Fibroblast of skin of left biceps (primary cell): Measurements from ENCODE around the gene DNMT3L.
"Not testable (repeated sequence)": the region's sequence is repeated elsewhere in the genome, so short reads cannot be mapped to it uniquely, and the experiment has no call there.

Experiments
- DNase-seq, 2 experiments: peaks; one replicate each; pipeline ENCODE4 v3.0.0-alpha.2; 2013; ENCODE audit warnings: low read depth in 2 of 2

DNMT3L gene

GRCh38 chr21:44261675-44262295 lies at the start of gene DNMT3L:
Gene DNMT3L (minus strand): TSS chr21:44261897. CDS start chr21:44261259, 638 bp downstream.
- DNase-seq = no peak

DNA sequence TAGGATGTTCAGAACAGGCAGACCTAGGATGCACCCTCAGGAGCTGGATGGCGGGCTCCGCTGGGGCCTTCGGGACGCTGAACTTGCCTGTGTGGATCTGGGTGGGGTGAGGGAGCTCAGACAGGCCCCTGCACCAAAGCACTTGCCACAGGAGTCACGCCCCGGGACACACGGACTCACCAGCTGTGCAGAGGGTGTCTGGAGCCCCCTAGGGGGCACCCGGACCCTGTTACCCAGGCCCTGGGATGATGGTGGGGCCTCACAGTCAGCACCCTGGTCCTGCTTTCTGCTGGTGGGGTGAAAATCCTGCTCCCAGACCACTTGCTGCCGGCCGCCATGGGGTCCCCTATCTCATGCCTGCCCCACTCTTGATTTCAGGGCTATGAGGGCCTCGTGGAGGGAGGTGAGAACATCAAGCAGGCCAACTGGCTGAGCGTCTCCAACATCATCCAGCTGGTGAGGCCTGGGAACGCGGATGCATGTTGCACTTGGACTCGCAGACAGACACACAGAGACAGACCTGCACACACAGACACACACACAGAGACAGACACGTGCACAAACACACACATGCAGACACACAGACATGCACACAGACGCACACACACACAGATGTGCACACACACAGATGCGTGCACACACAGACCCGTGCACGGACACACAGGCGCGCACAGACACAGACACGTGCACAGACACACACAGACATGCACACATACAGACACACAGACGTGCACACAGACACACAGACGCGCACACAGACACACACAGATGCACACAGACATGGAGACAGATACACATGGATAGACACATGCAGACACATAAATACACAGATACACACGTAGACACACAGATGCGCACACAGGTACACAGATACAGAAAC lies 49.2 kb upstream of the DNMT3L start:
- DNase-seq = no peak

- no peak for DNase-seq
Observed at GRCh38 chr21:44306936-44307704, 45.4 kb upstream of the DNMT3L start.

GRCh38 chr21:44305691-44306090 lies 44.0 kb upstream of the DNMT3L start:
- no peak for DNase-seq

DNA sequence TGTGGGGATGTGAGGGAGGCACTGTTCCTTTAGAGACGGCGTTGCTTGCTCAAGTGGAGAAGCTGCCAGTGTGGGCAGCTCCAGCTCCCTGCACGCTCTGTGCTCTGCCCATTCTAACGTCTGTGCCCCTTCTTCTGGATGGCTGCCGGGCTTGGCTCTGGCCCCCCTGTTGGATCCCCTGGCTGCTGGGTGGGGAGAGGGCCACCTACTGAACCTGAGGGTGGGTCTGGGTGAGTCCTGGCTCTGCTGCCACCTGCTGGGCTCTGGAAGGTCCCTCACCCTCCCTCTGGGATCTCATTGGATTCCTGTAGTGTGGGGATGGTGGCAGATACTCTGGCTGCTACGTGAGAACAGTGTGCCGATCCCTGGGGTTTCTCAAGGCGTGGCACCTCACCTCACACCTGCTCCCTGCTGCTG lies 43.2 kb upstream of the DNMT3L start:
- no peak for DNase-seq

GRCh38 chr21:44304011-44304616 lies 42.4 kb upstream of the DNMT3L start:
- DNase-seq = no peak

- DNase-seq = no peak
Observed at GRCh38 chr21:44303490-44303981, 41.8 kb upstream of the DNMT3L start.

DNA sequence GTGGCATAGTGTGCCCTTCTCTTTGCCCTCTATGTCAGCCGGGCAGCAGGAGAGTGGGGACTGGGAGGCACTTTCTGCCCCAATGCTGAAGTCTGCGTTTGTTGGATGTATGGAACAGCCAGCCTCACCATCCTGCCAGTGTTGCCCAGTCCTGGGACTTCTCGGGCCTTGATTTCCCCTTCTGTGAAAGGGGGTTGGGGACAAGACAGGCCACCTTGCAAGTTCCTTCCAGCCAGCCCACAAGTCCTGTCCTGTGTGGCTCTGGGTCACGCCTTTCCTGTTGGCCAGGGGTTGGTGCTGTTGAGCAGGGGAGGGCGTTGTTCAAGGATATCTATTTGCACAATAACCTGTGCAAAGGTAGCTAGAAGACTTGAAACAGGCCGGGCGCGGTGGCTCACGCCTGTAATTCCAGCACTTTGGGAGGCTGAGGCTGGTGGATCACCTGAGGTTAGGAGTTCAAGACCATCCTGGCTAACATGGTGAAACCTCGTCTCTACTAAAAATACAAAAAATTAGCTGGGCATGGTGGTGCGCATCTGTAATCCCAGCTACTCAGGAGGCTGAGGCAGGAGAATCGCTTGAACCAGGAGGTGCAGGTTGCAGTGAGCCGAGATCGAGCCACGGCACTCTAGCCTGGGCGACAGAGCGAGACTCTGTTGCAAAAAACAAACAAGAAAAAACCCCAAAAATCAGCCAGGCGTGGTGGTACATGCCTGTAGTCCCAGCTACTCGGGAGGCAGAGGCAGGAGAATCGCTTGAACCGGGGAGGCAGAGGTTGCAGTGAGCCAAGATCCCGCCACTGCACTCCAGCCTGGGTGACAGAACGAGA lies 41.1 kb upstream of the DNMT3L start:
- not testable (repeated sequence) for DNase-seq

DNA sequence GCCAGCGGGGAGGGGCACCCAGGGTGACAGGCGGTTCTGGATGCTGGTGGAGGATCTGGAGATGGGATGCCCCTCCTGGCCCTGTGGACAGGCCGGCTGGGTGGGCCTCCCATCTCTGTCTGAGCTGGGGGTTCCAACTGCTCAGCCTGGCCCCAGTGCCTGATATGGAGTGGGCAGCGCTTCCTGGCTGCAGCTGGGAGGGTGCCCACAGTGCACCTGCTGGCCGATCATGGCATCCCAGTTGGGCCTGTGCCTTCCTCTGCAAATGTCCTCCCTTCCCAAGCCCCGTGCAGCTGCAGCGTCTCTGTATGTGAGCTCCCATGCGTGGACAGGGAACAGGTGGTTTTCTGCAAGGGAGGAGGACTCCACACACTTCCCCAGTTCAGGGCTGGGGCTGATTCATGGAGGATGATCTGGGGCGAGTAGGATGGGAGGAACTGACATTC lies 40.3 kb upstream of the DNMT3L start:
- no peak for DNase-seq

- DNase-seq = no peak
Observed at GRCh38 chr21:44301141-44301540, 39.4 kb upstream of the DNMT3L start.

GRCh38 chr21:44300262-44300959 lies 38.7 kb upstream of the DNMT3L start:
- DNase-seq = no peak

- no peak for DNase-seq
Observed at GRCh38 chr21:44299458-44300261, 38.0 kb upstream of the DNMT3L start, which contains the start of gene PFKL. Gene PFKL (plus strand): TSS chr21:44300053. CDS start chr21:44300106, 53 bp downstream.

GRCh38 chr21:44299085-44299457 lies 37.4 kb upstream of the DNMT3L start:
- no peak for DNase-seq

- no peak for DNase-seq
Observed at GRCh38 chr21:44298301-44298700, 36.6 kb upstream of the DNMT3L start.

- peak in 1 of 2 experiments; percentile 31 for DNase-seq
Observed at GRCh38 chr21:44297525-44298290, 36.0 kb upstream of the DNMT3L start.

DNA sequence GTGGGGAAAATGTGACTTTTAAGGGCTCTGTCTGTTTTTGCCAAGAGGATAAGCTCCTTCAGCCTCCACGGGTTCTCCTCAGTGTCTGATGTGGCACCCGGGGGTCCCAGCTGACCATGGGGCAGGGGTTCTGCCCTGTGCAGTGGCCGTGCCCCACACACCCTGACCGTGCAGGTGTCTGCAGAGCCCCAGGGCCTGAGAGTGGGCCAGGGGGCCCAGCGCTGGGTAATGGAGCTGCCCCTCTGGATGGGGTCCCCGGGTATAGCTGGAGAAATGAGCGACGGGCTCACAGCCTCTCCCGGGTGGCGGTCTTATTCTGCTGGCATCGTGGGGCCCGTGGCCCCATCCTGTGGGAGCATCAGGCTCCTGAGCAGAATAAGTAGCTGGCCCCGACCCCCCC lies 35.2 kb upstream of the DNMT3L start:
- DNase-seq = no peak

DNA sequence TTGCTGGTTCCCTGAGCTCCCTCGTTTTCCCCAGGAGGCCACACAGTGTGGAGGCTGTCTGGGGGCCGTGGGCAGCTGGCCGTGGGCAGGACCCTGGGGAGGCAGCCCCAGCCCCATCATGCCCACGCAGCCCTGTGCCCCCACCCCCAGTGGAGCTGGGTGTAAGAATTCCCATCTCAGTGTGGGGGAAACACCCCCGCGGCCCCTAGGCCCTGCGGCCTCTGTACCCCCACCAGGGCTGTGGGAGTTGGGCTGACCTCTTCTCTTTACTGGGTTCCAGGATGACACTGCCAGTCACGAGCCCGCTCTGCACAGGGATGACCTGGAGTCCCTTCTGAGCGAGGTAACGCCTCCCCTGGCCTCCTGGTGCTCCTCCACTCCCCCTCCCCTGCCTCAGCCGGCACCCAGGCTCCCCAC lies 34.4 kb upstream of the DNMT3L start:
- DNase-seq = no peak

GRCh38 chr21:44295646-44296045 lies 33.9 kb upstream of the DNMT3L start:
- DNase-seq = no peak
